Measurements from ENCODE around the gene S100A9. TPM values are rescaled to one million over a fixed set of nuclear protein-coding genes. Genes with fewer than 3 reads are reported as not detected.
"Not testable (repeated sequence)": the region's sequence is repeated elsewhere in the genome, so short reads cannot be mapped to it uniquely, and the experiment has no call there.

S100A9 gene
- total and polyA plus RNA-seq, 2 experiments from 2014 or later, result 3.2 to 6.4 TPM

DNA sequence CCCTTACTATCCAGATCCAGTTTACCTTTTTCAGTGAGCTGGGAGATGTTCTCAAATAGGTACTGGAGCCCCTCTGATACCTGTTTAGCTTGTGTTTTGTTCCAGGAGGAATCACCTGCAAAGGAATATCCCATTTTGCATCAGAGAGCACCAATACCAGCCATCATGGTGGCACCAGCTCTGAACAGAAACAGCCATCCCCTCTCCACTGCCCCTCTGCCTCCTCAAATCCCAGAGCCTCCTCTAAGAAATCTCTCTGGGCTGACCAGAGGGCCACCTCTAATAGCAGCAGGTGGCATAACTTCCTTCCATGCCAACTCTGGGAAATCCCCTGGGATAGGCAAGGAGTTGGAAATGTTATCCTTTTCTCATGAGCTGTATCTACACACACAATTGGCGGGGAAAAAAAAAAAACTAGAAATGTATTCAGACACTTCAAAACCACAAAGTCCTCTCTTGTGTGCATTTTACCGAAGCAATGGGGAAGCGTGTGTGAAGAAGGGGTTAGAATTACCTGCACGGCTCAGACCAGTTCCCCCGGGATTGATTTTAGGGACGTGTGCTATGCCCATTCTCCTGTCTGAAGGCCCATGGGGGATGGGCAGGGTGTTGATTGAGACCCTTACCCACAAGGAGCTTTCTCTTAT, 11.5 kb upstream of the S100A9 start:
- 86% methylated on average over 6 of the region's 6 CpGs for WGBS (ENCODE audit: low lambda C conversion rate, missing lambda C conversion rate)
- no peak for TF ChIP-seq EZH2 (IDR thresholded peaks at IDR 0.05; ENCODE audit: borderline replicate concordance)
- TF ChIP-seq CTCF (IDR thresholded peaks at IDR 0.05; ENCODE audit: poor library complexity), result no peak
- no peak for TF ChIP-seq EZH2phosphoT487 (IDR thresholded peaks at IDR 0.05; ENCODE audit: low read depth, severe bottlenecking, unreplicated experiment)

GRCh38 chr1:153347049-153347448, 10.6 kb upstream of the S100A9 start:
- H3K27ac ChIP-seq; H3K79me2 ChIP-seq; H3K4me2 ChIP-seq; DNase-seq (ENCODE audit: low spot score); H4K20me1 ChIP-seq (ENCODE audit: insufficient read depth, poor library complexity, severe bottlenecking); H3K9me3 ChIP-seq (ENCODE audit: low read depth); H2AFZ ChIP-seq; H3K4me3 ChIP-seq; H3K9me2 ChIP-seq (replicated peaks; ENCODE audit: insufficient read depth); H3K36me3 ChIP-seq (replicated peaks; ENCODE audit: insufficient read depth, low read depth); H3K4me1 ChIP-seq (ENCODE audit: insufficient read depth): not testable (repeated sequence)
- 69% methylated on average over 14 of the region's 14 CpGs for WGBS (ENCODE audit: low lambda C conversion rate, missing lambda C conversion rate)
- peaks cover 17% of the 10 kb centered on the region for H3K27me3 ChIP-seq

More for the DNA sequence above, 11.5 kb upstream of the S100A9 start:
- Histone ChIP-seq H2AFZ (no peak overlapping the region), H3K9me3 (ENCODE audit: low read depth) (no peaks in the 10 kb centered on the region), H3K4me2 (no peak overlapping the region), H3K36me3 (replicated peaks; ENCODE audit: insufficient read depth, low read depth) (no peaks in the 10 kb centered on the region), H3K4me3 (no peak overlapping the region), H3K9me2 (replicated peaks; ENCODE audit: insufficient read depth) (no peaks in the 10 kb centered on the region), H3K27me3 (peaks cover 12% of the 10 kb centered on the region), H3K79me2 (no peaks in the 10 kb centered on the region), H3K4me1 (ENCODE audit: insufficient read depth) (no peaks in the 10 kb centered on the region), H3K27ac (no peak overlapping the region), H4K20me1 (ENCODE audit: insufficient read depth, poor library complexity, severe bottlenecking) (no peaks in the 10 kb centered on the region)
- DNase-seq (ENCODE audit: low spot score), result no peak

GRCh38 chr1:153347856-153348255, 9.8 kb upstream of the S100A9 start:
- DNase-seq (ENCODE audit: low spot score), result no peak
- Histone ChIP-seq H3K9me3 (ENCODE audit: low read depth) (no peaks in the 10 kb centered on the region), H3K9me2 (replicated peaks; ENCODE audit: insufficient read depth) (no peaks in the 10 kb centered on the region), H3K79me2 (no peaks in the 10 kb centered on the region), H3K27ac (no peak overlapping the region), H3K36me3 (replicated peaks; ENCODE audit: insufficient read depth, low read depth) (no peaks in the 10 kb centered on the region), H3K4me2 (no peak overlapping the region), H3K4me3 (no peak overlapping the region), H2AFZ (no peak overlapping the region), H3K4me1 (ENCODE audit: insufficient read depth) (no peaks in the 10 kb centered on the region), H4K20me1 (ENCODE audit: insufficient read depth, poor library complexity, severe bottlenecking) (no peaks in the 10 kb centered on the region), H3K27me3 (peaks cover 17% of the 10 kb centered on the region)
- WGBS (ENCODE audit: low lambda C conversion rate, missing lambda C conversion rate), result 73% methylated on average over 7 of the region's 7 CpGs
- TF ChIP-seq CTCF (IDR thresholded peaks at IDR 0.05; ENCODE audit: poor library complexity) (no peak), EZH2 (IDR thresholded peaks at IDR 0.05; ENCODE audit: borderline replicate concordance) (no peak), EZH2phosphoT487 (IDR thresholded peaks at IDR 0.05; ENCODE audit: low read depth, severe bottlenecking, unreplicated experiment) (no peak)

DNA sequence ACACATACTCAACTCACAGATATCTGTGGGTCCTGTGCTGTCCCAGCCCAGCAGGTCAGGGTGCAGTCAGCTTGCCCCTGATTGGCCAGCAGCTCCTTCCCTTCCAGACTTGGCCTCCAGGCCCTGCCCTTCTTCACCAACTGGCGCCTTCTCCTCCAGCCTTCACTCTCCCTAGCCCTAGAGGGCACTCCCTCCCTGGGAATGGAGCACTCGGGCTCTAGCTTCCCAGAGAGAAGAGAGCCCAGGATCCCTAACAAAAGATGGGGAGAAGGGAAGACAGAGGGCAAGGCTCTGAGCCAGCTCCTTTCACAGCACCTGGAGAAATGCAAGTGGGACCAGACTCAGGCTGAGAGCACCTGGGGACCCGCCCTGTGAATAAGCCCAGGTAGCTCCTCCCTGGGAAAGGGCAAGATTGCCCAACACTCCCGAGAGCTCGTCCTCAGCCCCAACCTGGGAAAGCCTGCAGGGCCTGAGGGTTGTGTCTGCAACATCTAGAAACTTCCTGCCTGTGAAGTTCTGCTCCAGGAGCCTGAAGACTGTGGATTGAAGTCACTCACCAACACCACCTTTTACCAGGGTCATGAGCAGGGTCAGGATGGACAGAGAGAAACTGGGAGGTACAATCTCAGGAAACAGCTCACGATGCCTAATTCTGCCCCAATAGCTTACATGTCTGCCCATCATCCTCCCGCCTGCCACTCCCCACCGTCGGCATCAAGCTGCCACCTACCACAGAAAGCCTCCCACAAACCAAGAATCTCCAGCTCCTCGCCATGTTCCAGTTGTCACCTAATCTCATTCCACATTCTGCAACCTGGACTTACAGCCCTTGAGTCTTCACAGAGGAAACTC, 8.9 kb upstream of the S100A9 start, which contains the start of gene PGLYRP4:
TSS of gene PGLYRP4 (minus strand) at position 331 of the 852 bp plus-strand sequence. CDS start 909 bp downstream, outside the sequence.
- H3K4me2 ChIP-seq, result no peak within 1 kb of the TSS
- H3K9me2 ChIP-seq (replicated peaks; ENCODE audit: insufficient read depth), result no peaks in the 10 kb centered on the region
- TF ChIP-seq EZH2 (IDR thresholded peaks at IDR 0.05; ENCODE audit: borderline replicate concordance) (no peak), CTCF (IDR thresholded peaks at IDR 0.05; ENCODE audit: poor library complexity) (no peak), EZH2phosphoT487 (IDR thresholded peaks at IDR 0.05; ENCODE audit: low read depth, severe bottlenecking, unreplicated experiment) (no peak)
- peaks cover 17% of the 10 kb centered on the region for H3K27me3 ChIP-seq
- H3K4me1 ChIP-seq (ENCODE audit: insufficient read depth), result no peaks in the 10 kb centered on the region
- no peak for DNase-seq (ENCODE audit: low spot score)
- WGBS (ENCODE audit: low lambda C conversion rate, missing lambda C conversion rate), result 54% methylated on average over 10 of the region's 10 CpGs
- H4K20me1 ChIP-seq (ENCODE audit: insufficient read depth, poor library complexity, severe bottlenecking), result no peaks in the 10 kb centered on the region
- H3K9me3 ChIP-seq (ENCODE audit: low read depth), result no peaks in the 10 kb centered on the region
- no peaks in the 10 kb centered on the region for H3K36me3 ChIP-seq (replicated peaks; ENCODE audit: insufficient read depth, low read depth)
- no peaks in the 10 kb centered on the region for H3K79me2 ChIP-seq
- no peak within 1 kb of the TSS for H3K4me3 ChIP-seq
- no peak within 1 kb of the TSS for H2AFZ ChIP-seq
- no peak within 1 kb of the TSS for H3K27ac ChIP-seq
